Brain microvascular endothelial cell (primary cell): Measurements from ENCODE around the gene TRPC4.

Experiments used
- DNase-seq: peaks from one replicate; pipeline ENCODE4 v3.0.0-alpha.2; 2020
- H3K27ac ChIP-seq: fragments of 250-450 bp; sonication (Bioruptor Pico); 2 replicates; pipeline ENCODE4 v1.5.1; 2020; ENCODE audit warnings: mild to moderate bottlenecking, moderate library complexity
- H3K27me3 ChIP-seq: fragments of 250-450 bp; sonication (Bioruptor Pico); replicated peaks from 2 replicates; pipeline ENCODE4 v1.5.1; 2020; ENCODE audit warnings: mild to moderate bottlenecking
- H3K36me3 ChIP-seq: fragments of 250-450 bp; sonication (Bioruptor Pico); replicated peaks from 2 replicates; pipeline ENCODE4 v1.5.1; 2020; ENCODE audit warnings: mild to moderate bottlenecking
- H3K4me3 ChIP-seq: 2 replicates; pipeline ENCODE4 v1.5.1; 2011; ENCODE audit warnings: low read depth, mild to moderate bottlenecking, control low read depth, low read length, moderate library complexity
- in situ Hi-C: cut with HindIII; loops from 2 replicates; pipeline ENCODE4 v1.10.0; 2017; ENCODE audit warnings: low sequenced_read_pairs, low pct_ligation_motif_present
- TF ChIP-seq, protein P1 (sequence below): IDR thresholded peaks from 2 replicates; pipeline ENCODE4 v1.5.1; 2011; ENCODE audit warnings: low read depth, mild to moderate bottlenecking, moderate library complexity, low read length, control low read depth, inconsistent platforms; ENCODE audit errors: missing control alignments

Gene TRPC4

DNA sequence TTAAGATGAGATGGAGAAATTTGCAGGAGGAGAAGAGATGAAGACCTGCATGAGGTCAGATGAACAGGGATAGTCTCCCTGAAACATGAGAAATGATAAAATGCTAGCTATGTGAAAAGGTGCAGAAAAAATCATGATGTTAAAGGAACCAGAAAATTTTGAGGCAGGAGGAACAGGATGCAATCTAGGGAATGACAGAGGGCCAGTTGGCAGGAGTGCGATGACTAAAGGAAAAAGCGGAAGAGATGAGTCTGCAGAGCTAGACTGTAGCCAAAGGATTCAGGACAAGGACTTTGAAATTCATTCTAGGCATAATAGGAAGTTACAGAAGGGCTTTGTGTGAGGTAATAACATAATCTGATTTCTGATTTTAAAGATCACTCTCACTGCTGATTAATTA, 77.9 kb downstream of the TRPC4 start:
- no peaks in the 10 kb centered on the region for H3K36me3 ChIP-seq
- no peak overlapping the region for H3K27ac ChIP-seq
- no peaks in the 10 kb centered on the region for H3K27me3 ChIP-seq
- in situ Hi-C loops: no loop called here
- DNase-seq: peak; percentile 24
- H3K4me3 ChIP-seq: no peak overlapping the region
- TF ChIP-seq, protein P1, sequence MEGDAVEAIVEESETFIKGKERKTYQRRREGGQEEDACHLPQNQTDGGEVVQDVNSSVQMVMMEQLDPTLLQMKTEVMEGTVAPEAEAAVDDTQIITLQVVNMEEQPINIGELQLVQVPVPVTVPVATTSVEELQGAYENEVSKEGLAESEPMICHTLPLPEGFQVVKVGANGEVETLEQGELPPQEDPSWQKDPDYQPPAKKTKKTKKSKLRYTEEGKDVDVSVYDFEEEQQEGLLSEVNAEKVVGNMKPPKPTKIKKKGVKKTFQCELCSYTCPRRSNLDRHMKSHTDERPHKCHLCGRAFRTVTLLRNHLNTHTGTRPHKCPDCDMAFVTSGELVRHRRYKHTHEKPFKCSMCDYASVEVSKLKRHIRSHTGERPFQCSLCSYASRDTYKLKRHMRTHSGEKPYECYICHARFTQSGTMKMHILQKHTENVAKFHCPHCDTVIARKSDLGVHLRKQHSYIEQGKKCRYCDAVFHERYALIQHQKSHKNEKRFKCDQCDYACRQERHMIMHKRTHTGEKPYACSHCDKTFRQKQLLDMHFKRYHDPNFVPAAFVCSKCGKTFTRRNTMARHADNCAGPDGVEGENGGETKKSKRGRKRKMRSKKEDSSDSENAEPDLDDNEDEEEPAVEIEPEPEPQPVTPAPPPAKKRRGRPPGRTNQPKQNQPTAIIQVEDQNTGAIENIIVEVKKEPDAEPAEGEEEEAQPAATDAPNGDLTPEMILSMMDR: no peak

DNA sequence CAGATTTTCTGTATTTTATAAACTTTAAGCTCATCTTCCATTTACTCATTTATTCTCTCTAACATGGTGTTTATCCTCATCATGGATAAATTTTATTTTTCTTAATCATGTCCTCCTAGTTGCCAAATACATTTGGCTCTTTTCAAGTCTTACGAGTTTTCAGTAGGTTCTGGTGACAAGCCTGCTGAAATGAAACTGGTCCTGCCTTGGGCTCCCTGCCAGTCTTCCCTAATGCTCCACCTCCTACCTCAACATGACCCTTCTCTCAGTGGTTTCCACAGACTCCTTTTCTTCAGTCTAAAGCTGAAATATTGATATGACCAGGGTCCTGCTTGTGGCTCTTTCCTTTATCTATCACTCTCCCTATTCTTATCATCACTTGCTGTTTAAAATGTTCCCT, 81.2 kb downstream of the TRPC4 start:
- no peak for DNase-seq
- in situ Hi-C loops: no loop called here

DNA sequence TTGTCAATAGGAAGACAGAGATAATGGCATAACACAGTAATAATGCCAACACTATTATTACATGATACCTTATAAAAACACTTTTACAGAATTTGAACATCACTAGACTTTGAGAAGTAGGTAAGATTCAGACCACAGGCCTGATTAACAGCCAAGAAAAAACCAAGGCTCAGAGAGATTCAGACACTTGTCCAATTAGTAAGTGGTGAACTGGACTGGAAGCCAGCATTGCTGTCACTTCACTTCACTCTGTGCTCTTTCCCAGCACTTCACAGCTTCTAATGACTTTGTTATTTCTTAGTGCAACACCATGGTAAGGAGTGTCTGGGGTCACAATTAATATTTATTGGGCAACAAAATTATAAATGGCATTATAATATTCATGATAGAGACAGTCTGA, 91.9 kb downstream of the TRPC4 start:
- TF ChIP-seq, protein P1: no peak
- no peaks in the 10 kb centered on the region for H3K27me3 ChIP-seq
- DNase-seq: no peak
- H3K27ac ChIP-seq: no peak overlapping the region
- H3K36me3 ChIP-seq: no peaks in the 10 kb centered on the region
- in situ Hi-C loops: no loop called here
- H3K4me3 ChIP-seq: no peak overlapping the region

More for the DNA sequence above, 81.2 kb downstream of the TRPC4 start:
- Histone ChIP-seq H3K27ac (no peak overlapping the region), H3K4me3 (no peak overlapping the region), H3K36me3 (no peaks in the 10 kb centered on the region), H3K27me3 (no peaks in the 10 kb centered on the region)
- TF ChIP-seq, protein P1: no peak

DNA sequence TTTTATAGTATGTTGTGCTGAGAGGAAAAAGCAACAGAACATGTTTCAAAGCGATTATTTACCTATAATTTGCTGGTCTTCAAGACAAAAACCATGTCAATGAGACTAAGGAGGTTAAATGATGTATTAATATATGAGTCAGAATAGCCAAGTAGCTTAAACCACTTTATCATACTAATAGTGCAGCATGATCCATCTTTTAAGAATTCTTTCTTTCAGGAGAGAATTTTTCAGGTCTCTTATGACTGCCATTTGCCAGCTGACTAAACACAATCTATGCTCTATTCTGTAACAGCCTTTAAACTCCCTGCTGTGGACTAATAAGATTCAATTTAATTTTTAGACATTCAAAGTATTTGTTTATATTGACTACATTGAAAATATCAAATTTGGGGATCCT, 93.7 kb downstream of the TRPC4 start:
- H3K27ac ChIP-seq: no peak overlapping the region
- no peaks in the 10 kb centered on the region for H3K36me3 ChIP-seq
- TF ChIP-seq, protein P1: no peak
- in situ Hi-C loops: no loop called here
- no peaks in the 10 kb centered on the region for H3K27me3 ChIP-seq
- H3K4me3 ChIP-seq: no peak overlapping the region
- no peak for DNase-seq

DNA sequence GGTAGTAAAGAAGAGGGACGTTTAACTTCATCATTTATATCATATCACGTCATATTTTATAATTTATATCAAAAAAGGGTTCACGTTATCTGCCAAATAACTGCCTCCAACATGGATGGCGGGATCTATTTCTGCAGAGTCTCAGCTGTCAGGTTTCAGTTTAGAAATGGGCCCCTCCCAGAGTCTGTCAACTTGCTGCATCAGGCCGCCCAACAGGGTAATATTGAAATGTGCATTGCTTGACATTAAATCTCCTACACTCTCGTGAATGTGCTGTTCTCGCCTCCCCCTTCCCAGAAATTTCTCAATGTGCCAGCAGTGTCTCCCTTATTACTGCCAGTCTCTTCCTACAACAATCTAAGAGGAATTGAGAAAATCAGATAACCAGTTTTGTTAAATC, 96.9 kb downstream of the TRPC4 start:
- in situ Hi-C loops: no loop called here
- no peak overlapping the region for H3K27ac ChIP-seq
- TF ChIP-seq, protein P1: no peak
- DNase-seq: no peak
- H3K36me3 ChIP-seq: no peaks in the 10 kb centered on the region
- H3K4me3 ChIP-seq: no peak overlapping the region
- no peaks in the 10 kb centered on the region for H3K27me3 ChIP-seq

DNA sequence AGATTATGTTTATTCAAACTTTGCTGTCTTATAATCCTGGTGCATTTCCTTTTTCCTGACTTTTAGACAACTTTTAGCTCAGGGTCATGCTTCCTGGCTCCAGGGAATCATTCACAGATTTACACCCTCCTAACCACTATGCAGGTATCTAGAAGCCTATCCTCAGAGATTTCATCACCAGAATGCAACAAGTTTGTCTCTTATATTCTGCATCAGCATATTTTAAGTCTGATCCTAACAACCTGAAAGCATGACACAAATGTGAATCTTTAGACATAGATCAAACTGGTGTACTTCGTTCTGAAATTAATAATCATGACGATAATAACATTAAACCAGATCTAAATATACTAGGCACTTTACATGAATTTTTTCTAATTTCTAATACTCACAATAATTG, 100.0 kb downstream of the TRPC4 start:
- TF ChIP-seq, protein P1: no peak
- H3K27ac ChIP-seq: no peak overlapping the region
- H3K4me3 ChIP-seq: no peak overlapping the region
- in situ Hi-C loops: no loop called here
- no peaks in the 10 kb centered on the region for H3K27me3 ChIP-seq
- H3K36me3 ChIP-seq: no peaks in the 10 kb centered on the region
- DNase-seq: no peak
